H1 (cell line): ENCODE measurements around the gene FEV. TPM values are rescaled to one million over a fixed set of nuclear protein-coding genes. Genes with fewer than 3 reads are reported as not detected.

Experiments
- CTCF ChIA-PET: fragments of 300-600 bp; sonication (Branson Sonifier 250); formaldehyde crosslinking; loops from one replicate; lab custom pipeline; 2021; ENCODE audit not compliant: partially characterized antibody; lab: Charles Lee
- POLR2A ChIA-PET: fragments of 300-600 bp; sonication (Branson Sonifier 250); formaldehyde crosslinking; loops from one replicate; lab custom pipeline; 2021; ENCODE audit warnings: inconsistent platforms; ENCODE audit not compliant: partially characterized antibody; lab: Charles Lee
- DNase-seq, 2 experiments: peaks; one replicate each; pipeline versions ENCODE4 v3.0.0 to v3.0.0-alpha.2; 2010 to 2022; ENCODE audit warnings: low spot score in 2 of 2, low read depth in 1 of 2, mixed read lengths in 1 of 2
- FAIRE-seq: peaks from 2 replicates; lab custom pipeline; 2011; peaks lifted over from hg19 to GRCh38; lab: Jason Lieb, UNC
- H2AFZ ChIP-seq: 2 replicates; pipeline ENCODE4 v1.8.1; 2012; ENCODE audit warnings: low read length, inconsistent platforms
- H2AK5ac ChIP-seq: 2 replicates; pipeline ENCODE4 v1.6.1; 2013; ENCODE audit warnings: low read depth, low read length
- H2BK120ac ChIP-seq: replicated peaks from 2 replicates; pipeline ENCODE3; 2013; ENCODE audit warnings: low read depth, low read length, inconsistent platforms
- H2BK12ac ChIP-seq: 2 replicates; pipeline ENCODE4 v1.6.1; 2013; ENCODE audit warnings: low read depth, low read length
- H2BK15ac ChIP-seq: 2 replicates; pipeline ENCODE4 v1.6.1; 2013; ENCODE audit warnings: low read length
- H2BK20ac ChIP-seq: 2 replicates; pipeline ENCODE4 v1.6.1; 2013; ENCODE audit warnings: low read length
- H2BK5ac ChIP-seq: 2 replicates; pipeline ENCODE4 v1.6.1; 2013; ENCODE audit warnings: low read depth, low read length
- H3K14ac ChIP-seq: 2 replicates; pipeline ENCODE4 v1.6.1; 2013; ENCODE audit warnings: inconsistent platforms; ENCODE audit not compliant: insufficient read length
- H3K18ac ChIP-seq: 2 replicates; pipeline ENCODE4 v1.6.1; 2013; ENCODE audit warnings: low read length; ENCODE audit errors: extremely low read depth
- H3K23ac ChIP-seq: 2 replicates; pipeline ENCODE4 v1.6.1; 2013; ENCODE audit warnings: inconsistent platforms; ENCODE audit not compliant: insufficient read length
- H3K23me2 ChIP-seq: 2 replicates; pipeline ENCODE4 v1.6.1; 2013; ENCODE audit warnings: low read depth, low read length
- H3K27ac ChIP-seq: 2 replicates; pipeline ENCODE4 v1.6.1; 2011; ENCODE audit warnings: low read depth, low read length, inconsistent platforms
- H3K27me3 ChIP-seq, 4 experiments: replicated peaks in 1 of 4; 1 replicate in 1 of 4; 2 replicates in 3 of 4; pipeline versions ENCODE4 v1.6.1 to v1.8.1; 2011 to 2013; ENCODE audit warnings: low read length in 3 of 4, mild to moderate bottlenecking in 3 of 4, inconsistent platforms in 2 of 4, mixed read lengths in 2 of 4, moderate library complexity in 1 of 4; ENCODE audit not compliant: control insufficient read depth in 3 of 4, insufficient read depth in 3 of 4; ENCODE audit errors: extremely low read depth in 1 of 4
- H3K36me3 ChIP-seq, 4 experiments: 2 replicates each; pipeline versions ENCODE4 v1.6.1 to v1.8.1; 2011 to 2013; ENCODE audit warnings: mild to moderate bottlenecking in 4 of 4, low read length in 3 of 4, moderate library complexity in 2 of 4, control low read depth in 1 of 4, inconsistent platforms in 1 of 4; ENCODE audit not compliant: insufficient read depth in 4 of 4, control insufficient read depth in 2 of 4
- H3K4ac ChIP-seq: replicated peaks from 2 replicates; pipeline ENCODE3; 2013; ENCODE audit warnings: low read length, low read depth, mixed read lengths, inconsistent platforms; ENCODE audit not compliant: insufficient read length
- H3K4me1 ChIP-seq, 4 experiments: replicated peaks in 1 of 4; 1 replicate in 1 of 4; 2 replicates in 3 of 4; pipeline versions ENCODE4 v1.6.1 to v1.8.1; 2011 to 2013; ENCODE audit warnings: low read length in 3 of 4, inconsistent platforms in 2 of 4, mixed read lengths in 1 of 4; ENCODE audit not compliant: insufficient read depth in 4 of 4, control insufficient read depth in 3 of 4
- H3K4me2 ChIP-seq, 2 experiments: 2 replicates each; pipeline versions ENCODE4 v1.6.1 to v1.8.1; 2011 to 2013; ENCODE audit warnings: low read depth in 2 of 2, low read length in 2 of 2, control low read depth in 1 of 2, inconsistent platforms in 1 of 2, mild to moderate bottlenecking in 1 of 2; ENCODE audit not compliant: insufficient read depth in 1 of 2
- H3K4me3 ChIP-seq, 4 experiments: fragments of 200-600, 300-600 bp in 1 of 4; sonication (generic), shearing (Covaris generic), sonication (Bioruptor Twin) in 1 of 4; 2 replicates each; pipeline versions ENCODE4 v1.5.1 to v1.8.1; 2011 to 2016; ENCODE audit warnings: low read length in 4 of 4, low read depth in 3 of 4, control low read depth in 2 of 4, inconsistent platforms in 2 of 4, mild to moderate bottlenecking in 2 of 4, mixed read lengths in 1 of 4, moderate library complexity in 1 of 4; ENCODE audit not compliant: insufficient read depth in 2 of 4; ENCODE audit errors: extremely low read depth in 1 of 4
- H3K56ac ChIP-seq: replicated peaks from 2 replicates; pipeline ENCODE3; 2013; ENCODE audit warnings: low read depth, mild to moderate bottlenecking, mixed read lengths, low read length, inconsistent platforms; ENCODE audit not compliant: insufficient read length
- H3K79me1 ChIP-seq: 2 replicates; pipeline ENCODE4 v1.6.1; 2013; ENCODE audit warnings: low read depth, low read length, control low read depth
- H3K79me2 ChIP-seq, 2 experiments: 2 replicates each; pipeline versions ENCODE4 v1.6.1 to v1.8.1; 2012 to 2013; ENCODE audit warnings: low read length in 2 of 2, mild to moderate bottlenecking in 2 of 2, inconsistent platforms in 1 of 2; ENCODE audit not compliant: insufficient read depth in 2 of 2, control insufficient read depth in 1 of 2
- H3K9ac ChIP-seq, 4 experiments: replicated peaks in 1 of 4; 1 replicate in 1 of 4; 2 replicates in 3 of 4; pipeline versions ENCODE4 v1.6.1 to v1.8.1; 2011 to 2013; ENCODE audit warnings: low read depth in 3 of 4, low read length in 3 of 4, control low read depth in 2 of 4, mild to moderate bottlenecking in 2 of 4, moderate library complexity in 2 of 4, inconsistent platforms in 1 of 4; ENCODE audit errors: extremely low read depth in 1 of 4
- H3K9me3 ChIP-seq, 2 experiments: 2 replicates each; pipeline versions ENCODE4 v1.6.1 to v1.8.1; 2012 to 2013; ENCODE audit warnings: mild to moderate bottlenecking in 2 of 2, moderate library complexity in 2 of 2, control low read depth in 1 of 2, inconsistent platforms in 1 of 2, low read depth in 1 of 2, low read length in 1 of 2, mixed read lengths in 1 of 2; ENCODE audit not compliant: insufficient read depth in 2 of 2
- H4K20me1 ChIP-seq, 2 experiments: replicated peaks in 1 of 2; 2 replicates each; pipeline versions ENCODE3 to v1.8.1; 2011 to 2013; ENCODE audit warnings: inconsistent platforms in 2 of 2, low read length in 2 of 2, mild to moderate bottlenecking in 1 of 2; ENCODE audit not compliant: insufficient read depth in 2 of 2, control insufficient read depth in 1 of 2
- H4K5ac ChIP-seq: 2 replicates; pipeline ENCODE4 v1.6.1; 2013; ENCODE audit warnings: low read length, low read depth, mixed read lengths, inconsistent platforms; ENCODE audit not compliant: insufficient read length
- H4K8ac ChIP-seq: 2 replicates; pipeline ENCODE4 v1.8.0; 2013; ENCODE audit warnings: mild to moderate bottlenecking, moderate library complexity, low read length, inconsistent platforms; ENCODE audit not compliant: insufficient read depth; ENCODE audit errors: extremely low read depth
- H4K91ac ChIP-seq: replicated peaks from 2 replicates; pipeline ENCODE3; 2013; ENCODE audit warnings: low read length, mixed read lengths, inconsistent platforms; ENCODE audit not compliant: insufficient read length
- BACH1 ChIP-seq: IDR thresholded peaks from 2 replicates; pipeline ENCODE4 v1.6.1; 2012; ENCODE audit warnings: low read length, improper control_type of control experiment
- BCL11A ChIP-seq, 2 experiments: IDR thresholded peaks; one replicate each; pipeline ENCODE4 v1.6.1; 2011; ENCODE audit warnings: low read depth in 2 of 2, low read length in 2 of 2, mild to moderate bottlenecking in 2 of 2
- BRCA1 ChIP-seq: IDR thresholded peaks from 2 replicates; pipeline ENCODE4 v1.6.1; 2012; ENCODE audit warnings: low read depth, low read length, improper control_type of control experiment
- EP300 ChIP-seq, 2 experiments: IDR thresholded peaks; 1 replicate in 1 of 2; 2 replicates in 1 of 2; pipeline ENCODE4 v1.6.1; 2011 to 2012; ENCODE audit warnings: low read depth in 2 of 2, low read length in 2 of 2, mild to moderate bottlenecking in 2 of 2, borderline replicate concordance in 1 of 2, inconsistent platforms in 1 of 2, moderate library complexity in 1 of 2
- JUN ChIP-seq: IDR thresholded peaks from 2 replicates; pipeline ENCODE4 v1.6.1; 2011; ENCODE audit warnings: low read depth, mild to moderate bottlenecking, improper control_type of control experiment, low read length
- KDM1A ChIP-seq: fragments of 200-600, 300-600 bp; sonication (generic); IDR thresholded peaks from 2 replicates; pipeline ENCODE4 v1.7.1; 2016; ENCODE audit warnings: mild to moderate bottlenecking, low read length, borderline replicate concordance
- NRF1 ChIP-seq: IDR thresholded peaks from 2 replicates; pipeline ENCODE4 v1.6.1; 2011; ENCODE audit warnings: mild to moderate bottlenecking, low read depth, low read length, improper control_type of control experiment
- POLR2AphosphoS5 ChIP-seq: IDR thresholded peaks from 2 replicates; pipeline ENCODE4 v1.6.1; 2011; ENCODE audit warnings: low read depth, low read length
- RBBP5 ChIP-seq: IDR thresholded peaks from 2 replicates; pipeline ENCODE4 v1.7.1; 2012; ENCODE audit warnings: low read depth, mild to moderate bottlenecking, inconsistent platforms, low read length, moderate library complexity, borderline replicate concordance
- SP1 ChIP-seq: IDR thresholded peaks from 2 replicates; pipeline ENCODE4 v1.6.1; 2011; ENCODE audit warnings: low read depth, low read length
- TAF1 ChIP-seq: IDR thresholded peaks from 2 replicates; pipeline ENCODE4 v1.6.1; 2011; ENCODE audit warnings: mild to moderate bottlenecking, low read depth, low read length
- TBP ChIP-seq: IDR thresholded peaks from 2 replicates; pipeline ENCODE4 v1.6.1; 2011; ENCODE audit warnings: low read depth, low read length, improper control_type of control experiment
- TCF12 ChIP-seq: IDR thresholded peaks from 2 replicates; pipeline ENCODE4 v1.6.1; 2011; ENCODE audit warnings: low read depth, mild to moderate bottlenecking, low read length
- WGBS, 2 experiments: shearing (Covaris generic) in 1 of 2; methylation state at CpG; one replicate each; pipeline versions ENCODE4 v1.1.6 to v1.1.7; 2013 to 2015; ENCODE audit warnings: low lambda C conversion rate in 2 of 2, mixed read lengths in 2 of 2, inconsistent platforms in 1 of 2, low coverage in 1 of 2, missing lambda C conversion rate in 1 of 2; ENCODE audit not compliant: insufficient replicate concordance in 2 of 2, insufficient coverage in 1 of 2, insufficient read length in 1 of 2; ENCODE audit errors: extremely low coverage in 1 of 2, missing lambda C conversion rate in 1 of 2; 5-methylcytosine and 5-hydroxymethylcytosine counted together
- polyA plus RNA-seq, 7 experiments: library from polyadenylated mRNA; depleted of rRNA in 3 of 7; stranded (reverse) in 5 of 7; unstranded in 2 of 7; fragments of >200 nt in 5 of 7; fragments of 200-250 nt in 2 of 7; gene quantifications; 1 replicate in 5 of 7; 2 replicates in 1 of 7; 4 replicates in 1 of 7; pipeline versions ENCODE4 v1.2.1 to v1.2.3, GENCODE V29; 2011 to 2013; ENCODE audit warnings: missing spikeins in 2 of 7, mixed read lengths in 2 of 7
- total RNA-seq: library from RNA; stranded (reverse); fragmentation: NEBNext Ultra II Directional; extraction: Animal tissue kit (Norgen Biotek cat#: 25700); gene quantifications from 2 replicates; pipeline ENCODE4 v1.2.1, GENCODE V29; 2021
- TF ChIP-seq, protein P1 (sequence below): IDR thresholded peaks from 2 replicates; pipeline ENCODE4 v1.6.1; 2012; ENCODE audit warnings: low read length, inconsistent platforms

The FEV gene
- total and polyA plus RNA-seq, 2 of the 8 experiments (the other 6 are each of a cell fraction or from before 2014, with no cell fraction given) = not detected

- no peaks in the 10 kb centered on the region; a peak in 1 of 7 replicates for H3K27me3 ChIP-seq
- H2AFZ ChIP-seq = no peak overlapping the region
- no peaks in the 10 kb centered on the region for H3K36me3 ChIP-seq
- no peak overlapping the region for H2BK12ac ChIP-seq
- H4K5ac ChIP-seq = no peak overlapping the region
- H4K20me1 ChIP-seq = no peaks in the 10 kb centered on the region
- H2BK5ac ChIP-seq = no peak overlapping the region
- H3K23ac ChIP-seq = no peak overlapping the region
- WGBS, 2 experiments = 100% methylated on average over 1 of the region's 1 CpG; no CpG with 5 or more reads in 1 of the 2 experiments
- H3K9ac ChIP-seq = no peak overlapping the region
- no peak overlapping the region for H3K27ac ChIP-seq
- H2AK5ac ChIP-seq = no peak overlapping the region
- H3K56ac ChIP-seq = no peak overlapping the region
- H2BK20ac ChIP-seq = no peak overlapping the region
- H3K4me3 ChIP-seq = no peak overlapping the region
- FAIRE-seq = no peak
- CTCF ChIA-PET = interaction anchor here (0.7 to 1.1 kb wide), 3 partner anchors 9 to 84 kb away, joined by 3 to 4 read pairs (median 3); no protein-coding TSS in a partner anchor
- H3K4ac ChIP-seq = no peak overlapping the region
- H3K23me2 ChIP-seq = no peaks in the 10 kb centered on the region
- no peak overlapping the region for H3K18ac ChIP-seq
- H4K8ac ChIP-seq = no peak overlapping the region
- H3K14ac ChIP-seq = no peak overlapping the region
- H3K79me2 ChIP-seq = no peaks in the 10 kb centered on the region
- no peak for DNase-seq
- H4K91ac ChIP-seq = no peak overlapping the region
- H3K4me2 ChIP-seq = no peak overlapping the region
- no peaks in the 10 kb centered on the region for H3K79me1 ChIP-seq
- no peaks in the 10 kb centered on the region for H3K9me3 ChIP-seq
- H2BK120ac ChIP-seq = no peak overlapping the region
- POLR2A ChIA-PET = interaction anchor here (1.0 kb wide), 1 partner anchor 37 kb away, joined by 3 read pairs; no protein-coding TSS in a partner anchor
- no peak overlapping the region for H2BK15ac ChIP-seq
- no peaks in the 10 kb centered on the region for H3K4me1 ChIP-seq
- TF ChIP-seq BCL11A (IDR thresholded peaks at IDR 0.05; ENCODE audit: low read depth in 2 of 2, low read length in 2 of 2) (no peak), EP300 (IDR thresholded peaks at IDR 0.05; ENCODE audit: borderline replicate concordance in 1 of 2, low read depth in 2 of 2, low read length in 2 of 2) (no peak), JUN (no peak), BACH1 (no peak), BRCA1 (no peak), KDM1A (no peak), RBBP5 (no peak), POLR2AphosphoS5 (no peak), TBP (no peak), NRF1 (no peak), TAF1 (no peak), SP1 (no peak), TCF12 (no peak)
- TF ChIP-seq, protein P1, sequence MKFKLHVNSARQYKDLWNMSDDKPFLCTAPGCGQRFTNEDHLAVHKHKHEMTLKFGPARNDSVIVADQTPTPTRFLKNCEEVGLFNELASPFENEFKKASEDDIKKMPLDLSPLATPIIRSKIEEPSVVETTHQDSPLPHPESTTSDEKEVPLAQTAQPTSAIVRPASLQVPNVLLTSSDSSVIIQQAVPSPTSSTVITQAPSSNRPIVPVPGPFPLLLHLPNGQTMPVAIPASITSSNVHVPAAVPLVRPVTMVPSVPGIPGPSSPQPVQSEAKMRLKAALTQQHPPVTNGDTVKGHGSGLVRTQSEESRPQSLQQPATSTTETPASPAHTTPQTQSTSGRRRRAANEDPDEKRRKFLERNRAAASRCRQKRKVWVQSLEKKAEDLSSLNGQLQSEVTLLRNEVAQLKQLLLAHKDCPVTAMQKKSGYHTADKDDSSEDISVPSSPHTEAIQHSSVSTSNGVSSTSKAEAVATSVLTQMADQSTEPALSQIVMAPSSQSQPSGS = no peak
Measured at GRCh38 chr2:218946621-218947020, 38.4 kb downstream of the FEV start.
